DOHH2 (cell line): Measurements from ENCODE around the gene PDGFC.

Source experiments
- H3F3A ChIP-seq: fragments of 200-600 bp; sonication (generic), shearing (Covaris generic); 2 replicates; pipeline ENCODE4 v1.6.0; 2016; ENCODE audit warnings: antibody characterized with exemption, mild to moderate bottlenecking; ENCODE audit not compliant: control insufficient read depth, insufficient read depth
- H3K27ac ChIP-seq: fragments of 200-600 bp; sonication (generic); 2 replicates; pipeline ENCODE4 v1.5.1; 2014; ENCODE audit warnings: low read depth, mild to moderate bottlenecking, low read length, moderate library complexity
- H3K27me3 ChIP-seq: fragments of 200-600 bp; sonication (generic); 2 replicates; pipeline ENCODE4 v1.6.1; 2014; ENCODE audit warnings: mild to moderate bottlenecking, low read length, mixed read lengths; ENCODE audit not compliant: control insufficient read depth
- H3K36me3 ChIP-seq: fragments of 200-600 bp; sonication (generic); 2 replicates; pipeline ENCODE4 v1.6.1; 2014; ENCODE audit warnings: mild to moderate bottlenecking, low read length, moderate library complexity, mixed read lengths; ENCODE audit not compliant: control insufficient read depth
- H3K4me1 ChIP-seq: fragments of 200-600 bp; sonication (generic); 2 replicates; pipeline ENCODE4 v1.6.1; 2014; ENCODE audit warnings: mild to moderate bottlenecking, low read length, mixed read lengths; ENCODE audit not compliant: control insufficient read depth
- H3K4me2 ChIP-seq: fragments of 200-600 bp; sonication (generic); 2 replicates; pipeline ENCODE4 v1.6.0; 2014; ENCODE audit warnings: mild to moderate bottlenecking, low read length, moderate library complexity
- H3K4me3 ChIP-seq: fragments of 200-600 bp; sonication (generic); 2 replicates; pipeline ENCODE4 v1.5.1; 2014; ENCODE audit warnings: mild to moderate bottlenecking, low read length, mixed read lengths
- H3K79me2 ChIP-seq: fragments of 200-600 bp; sonication (generic); 2 replicates; pipeline ENCODE4 v1.6.1; 2014; ENCODE audit warnings: mild to moderate bottlenecking, low read length, mixed read lengths; ENCODE audit not compliant: control insufficient read depth
- H3K9me2 ChIP-seq: fragments of 200-600 bp; sonication (generic); replicated peaks from 2 replicates; pipeline ENCODE4 v1.6.1; 2014; ENCODE audit warnings: mild to moderate bottlenecking, low read length, mixed read lengths; ENCODE audit not compliant: control insufficient read depth
- H3K9me3 ChIP-seq: fragments of 200-600 bp; sonication (generic); 2 replicates; pipeline ENCODE4 v1.6.1; 2014; ENCODE audit warnings: antibody characterized with exemption, low read length, mixed read lengths; ENCODE audit not compliant: control insufficient read depth, insufficient read depth
- H4K20me1 ChIP-seq: fragments of 200-600 bp; sonication (generic); 2 replicates; pipeline ENCODE4 v1.6.0; 2014; ENCODE audit warnings: low read depth, mild to moderate bottlenecking, antibody characterized with exemption, low read length, moderate library complexity; ENCODE audit not compliant: control insufficient read depth, insufficient read depth
- EZH2phosphoT487 ChIP-seq: fragments of 200-600 bp; sonication (generic); IDR thresholded peaks from 2 replicates; pipeline ENCODE4 v1.6.1; 2017; ENCODE audit warnings: borderline replicate concordance, mild to moderate bottlenecking, antibody characterized with exemption, low read length, moderate library complexity, mixed read lengths
- TF ChIP-seq, protein P1 (sequence below): fragments of 200-600 bp; sonication (generic); IDR thresholded peaks from one replicate; pipeline ENCODE4 v1.5.1; 2014; ENCODE audit warnings: antibody characterized with exemption, mild to moderate bottlenecking, low read depth, low read length; ENCODE audit not compliant: poor library complexity, severe bottlenecking

PDGFC gene

GRCh38 chr4:156729416-156729815 lies 242.2 kb downstream of the PDGFC start:
- H3K36me3 ChIP-seq = no peaks in the 10 kb centered on the region
- H3K4me3 ChIP-seq = no peak overlapping the region
- H3F3A ChIP-seq = no peaks in the 10 kb centered on the region
- no peak overlapping the region for H3K27ac ChIP-seq
- TF ChIP-seq, protein P1, sequence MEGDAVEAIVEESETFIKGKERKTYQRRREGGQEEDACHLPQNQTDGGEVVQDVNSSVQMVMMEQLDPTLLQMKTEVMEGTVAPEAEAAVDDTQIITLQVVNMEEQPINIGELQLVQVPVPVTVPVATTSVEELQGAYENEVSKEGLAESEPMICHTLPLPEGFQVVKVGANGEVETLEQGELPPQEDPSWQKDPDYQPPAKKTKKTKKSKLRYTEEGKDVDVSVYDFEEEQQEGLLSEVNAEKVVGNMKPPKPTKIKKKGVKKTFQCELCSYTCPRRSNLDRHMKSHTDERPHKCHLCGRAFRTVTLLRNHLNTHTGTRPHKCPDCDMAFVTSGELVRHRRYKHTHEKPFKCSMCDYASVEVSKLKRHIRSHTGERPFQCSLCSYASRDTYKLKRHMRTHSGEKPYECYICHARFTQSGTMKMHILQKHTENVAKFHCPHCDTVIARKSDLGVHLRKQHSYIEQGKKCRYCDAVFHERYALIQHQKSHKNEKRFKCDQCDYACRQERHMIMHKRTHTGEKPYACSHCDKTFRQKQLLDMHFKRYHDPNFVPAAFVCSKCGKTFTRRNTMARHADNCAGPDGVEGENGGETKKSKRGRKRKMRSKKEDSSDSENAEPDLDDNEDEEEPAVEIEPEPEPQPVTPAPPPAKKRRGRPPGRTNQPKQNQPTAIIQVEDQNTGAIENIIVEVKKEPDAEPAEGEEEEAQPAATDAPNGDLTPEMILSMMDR = no peak
- no peak for TF ChIP-seq EZH2phosphoT487
- no peaks in the 10 kb centered on the region for H3K27me3 ChIP-seq
- peaks cover 8% of the 10 kb centered on the region; the same call in 1 of the 2 replicates for H3K9me3 ChIP-seq
- no peaks in the 10 kb centered on the region for H3K79me2 ChIP-seq
- no peaks in the 10 kb centered on the region for H3K4me1 ChIP-seq
- H4K20me1 ChIP-seq = no peaks in the 10 kb centered on the region
- no peaks in the 10 kb centered on the region for H3K9me2 ChIP-seq
- H3K4me2 ChIP-seq = no peak overlapping the region

- Histone ChIP-seq H3K27me3 (no peaks in the 10 kb centered on the region), H3K27ac (no peak overlapping the region), H3K36me3 (no peaks in the 10 kb centered on the region), H3K4me3 (no peak overlapping the region), H3K4me2 (no peak overlapping the region), H3F3A (no peaks in the 10 kb centered on the region), H3K79me2 (no peaks in the 10 kb centered on the region), H3K9me2 (no peaks in the 10 kb centered on the region), H3K9me3 (no peaks in the 10 kb centered on the region), H3K4me1 (no peaks in the 10 kb centered on the region), H4K20me1 (no peaks in the 10 kb centered on the region)
- TF ChIP-seq, protein P1 = no peak
- TF ChIP-seq EZH2phosphoT487 = no peak
Observed at GRCh38 chr4:156725257-156725656, 246.3 kb downstream of the PDGFC start.

- no peak overlapping the region for H3K4me2 ChIP-seq
- no peak overlapping the region for H3K27ac ChIP-seq
- no peak overlapping the region for H3K4me3 ChIP-seq
- no peaks in the 10 kb centered on the region for H3K79me2 ChIP-seq
- H3F3A ChIP-seq = no peaks in the 10 kb centered on the region
- no peaks in the 10 kb centered on the region for H3K9me3 ChIP-seq
- H3K27me3 ChIP-seq = no peaks in the 10 kb centered on the region
- H4K20me1 ChIP-seq = no peaks in the 10 kb centered on the region
- TF ChIP-seq, protein P1 = no peak
- no peaks in the 10 kb centered on the region for H3K9me2 ChIP-seq
- no peaks in the 10 kb centered on the region for H3K36me3 ChIP-seq
- no peaks in the 10 kb centered on the region for H3K4me1 ChIP-seq
Observed at GRCh38 chr4:156723951-156724668, 247.5 kb downstream of the PDGFC start.
